H9 (cell line): ENCODE data around the gene RNF225. TPM values are rescaled to one million over a fixed set of nuclear protein-coding genes. Genes with fewer than 3 reads are reported as not detected.
A peak's percentile ranks its signal among the peaks of the same experiment; 100 is the strongest.

Experiments
- DNase-seq: peaks from one replicate; pipeline ENCODE4 v3.0.0-alpha.2; 2017
- H2AFZ ChIP-seq: one replicate; pipeline ENCODE4 v1.6.1; 2013; ENCODE audit warnings: mild to moderate bottlenecking, low read length, control low read depth, moderate library complexity
- H2AK5ac ChIP-seq: 2 replicates; pipeline ENCODE4 v1.6.1; 2013; ENCODE audit warnings: low read length, control low read depth, mixed read lengths; ENCODE audit not compliant: insufficient read length
- H2BK120ac ChIP-seq: one replicate; pipeline ENCODE4 v1.6.1; 2013; ENCODE audit warnings: low read depth, mild to moderate bottlenecking, low read length, control low read depth, inconsistent platforms; ENCODE audit not compliant: poor library complexity, severe bottlenecking
- H2BK12ac ChIP-seq: 2 replicates; pipeline ENCODE4 v1.6.1; 2013; ENCODE audit warnings: low read length, control low read depth, mixed read lengths, low read depth; ENCODE audit not compliant: insufficient read length
- H2BK15ac ChIP-seq: 2 replicates; pipeline ENCODE4 v1.6.1; 2013; ENCODE audit warnings: low read depth, low read length, control low read depth
- H2BK20ac ChIP-seq: one replicate; pipeline ENCODE4 v1.6.1; 2013; ENCODE audit warnings: low read depth, mild to moderate bottlenecking, low read length, control low read depth, inconsistent platforms; ENCODE audit not compliant: poor library complexity, severe bottlenecking
- H2BK5ac ChIP-seq: 2 replicates; pipeline ENCODE4 v1.6.1; 2013; ENCODE audit warnings: low read length, control low read depth, mixed read lengths; ENCODE audit not compliant: insufficient read length
- H3K14ac ChIP-seq: 2 replicates; pipeline ENCODE4 v1.6.1; 2013; ENCODE audit warnings: low read length, control low read depth; ENCODE audit not compliant: insufficient read depth
- H3K18ac ChIP-seq: 2 replicates; pipeline ENCODE4 v1.6.1; 2013; ENCODE audit warnings: low read depth, mild to moderate bottlenecking, mixed read lengths, low read length, control low read depth; ENCODE audit not compliant: insufficient read length
- H3K23ac ChIP-seq: 2 replicates; pipeline ENCODE4 v1.6.1; 2013; ENCODE audit warnings: low read length, control low read depth, mixed read lengths, low read depth; ENCODE audit not compliant: insufficient read length
- H3K23me2 ChIP-seq: 2 replicates; pipeline ENCODE4 v1.6.1; 2013; ENCODE audit warnings: low read depth, mild to moderate bottlenecking, mixed read lengths, low read length, control low read depth; ENCODE audit not compliant: insufficient read length, poor library complexity, severe bottlenecking
- H3K27ac ChIP-seq: 2 replicates; pipeline ENCODE4 v1.5.1; 2013; ENCODE audit warnings: low read length, control low read depth, mixed read lengths, low read depth; ENCODE audit not compliant: insufficient read length
- H3K27me3 ChIP-seq: 2 replicates; pipeline ENCODE4 v1.6.1; 2013; ENCODE audit warnings: low read length, control low read depth, inconsistent platforms; ENCODE audit not compliant: insufficient read depth
- H3K4ac ChIP-seq: 2 replicates; pipeline ENCODE4 v1.6.1; 2013; ENCODE audit warnings: low read depth, mild to moderate bottlenecking, control low read depth, inconsistent platforms, low read length, moderate library complexity
- H3K4me1 ChIP-seq: 2 replicates; pipeline ENCODE4 v1.6.1; 2013; ENCODE audit warnings: low read length, control low read depth, inconsistent platforms; ENCODE audit not compliant: insufficient read depth
- H3K4me2 ChIP-seq: 2 replicates; pipeline ENCODE4 v1.6.1; 2013; ENCODE audit warnings: low read length, control low read depth, mixed read lengths; ENCODE audit not compliant: insufficient read length, insufficient read depth
- H3K56ac ChIP-seq: 2 replicates; pipeline ENCODE4 v1.6.1; 2013; ENCODE audit warnings: low read depth, mild to moderate bottlenecking, mixed read lengths, low read length, control low read depth; ENCODE audit not compliant: insufficient read length
- H3K79me1 ChIP-seq: 2 replicates; pipeline ENCODE4 v1.6.1; 2013; ENCODE audit warnings: low read depth, mild to moderate bottlenecking, moderate library complexity, low read length, control low read depth, inconsistent platforms; ENCODE audit not compliant: insufficient read depth, poor library complexity, severe bottlenecking
- H3K79me2 ChIP-seq: 2 replicates; pipeline ENCODE4 v1.6.1; 2013; ENCODE audit warnings: low read length, control low read depth, inconsistent platforms; ENCODE audit not compliant: insufficient read depth
- H3K9ac ChIP-seq: 2 replicates; pipeline ENCODE4 v1.6.1; 2013; ENCODE audit warnings: low read length, control low read depth, mixed read lengths; ENCODE audit not compliant: insufficient read length; ENCODE audit errors: extremely low read depth
- H3K9me3 ChIP-seq: one replicate; pipeline ENCODE4 v1.6.1; 2013; ENCODE audit warnings: low read depth, low read length, inconsistent platforms; ENCODE audit not compliant: control insufficient read depth
- H3T11ph ChIP-seq: one replicate; pipeline ENCODE4 v1.6.1; 2013; ENCODE audit warnings: mild to moderate bottlenecking, low read length, control low read depth, inconsistent platforms
- H4K20me1 ChIP-seq: one replicate; pipeline ENCODE4 v1.6.1; 2013; ENCODE audit not compliant: control insufficient read depth, insufficient read length, insufficient read depth
- H4K5ac ChIP-seq: 2 replicates; pipeline ENCODE4 v1.6.1; 2013; ENCODE audit warnings: low read depth, mild to moderate bottlenecking, mixed read lengths, low read length, control low read depth; ENCODE audit not compliant: insufficient read length
- H4K8ac ChIP-seq: replicated peaks from 2 replicates; pipeline ENCODE4 v1.6.1; 2013; ENCODE audit warnings: low read length, control low read depth, mixed read lengths, low read depth; ENCODE audit not compliant: insufficient read length
- H4K91ac ChIP-seq: 2 replicates; pipeline ENCODE4 v1.6.1; 2013; ENCODE audit warnings: low read depth, mild to moderate bottlenecking, moderate library complexity, mixed read lengths, low read length, control low read depth; ENCODE audit not compliant: insufficient read length
- H3K27ac Mint-ChIP-seq, 3 experiments: 2 replicates in 2 of 3; 3 replicates in 1 of 3; pipeline ENCODE4 v1.8.0; 2020 to 2021; ENCODE audit warnings: mixed read lengths in 3 of 3, mild to moderate bottlenecking in 1 of 3, moderate library complexity in 1 of 3
- H3K27me3 Mint-ChIP-seq: 2 replicates; pipeline ENCODE4 v1.8.0; 2021; ENCODE audit warnings: low read depth, mild to moderate bottlenecking, moderate library complexity, mixed read lengths
- H3K36me3 Mint-ChIP-seq, 3 experiments: 2 replicates in 2 of 3; 3 replicates in 1 of 3; pipeline ENCODE4 v1.8.0; 2020 to 2021; ENCODE audit warnings: low read depth in 3 of 3, mixed read lengths in 3 of 3; ENCODE audit not compliant: insufficient read depth in 1 of 3
- H3K4me1 Mint-ChIP-seq, 2 experiments: 2 replicates each; pipeline ENCODE4 v1.8.0; 2020; ENCODE audit warnings: mixed read lengths in 2 of 2
- H3K4me3 Mint-ChIP-seq, 2 experiments: 2 replicates in 1 of 2; 3 replicates in 1 of 2; pipeline ENCODE4 v1.8.0; 2020 to 2021; ENCODE audit warnings: mild to moderate bottlenecking in 2 of 2, mixed read lengths in 2 of 2, moderate library complexity in 1 of 2
- H3K9me3 Mint-ChIP-seq, 2 experiments: 2 replicates in 1 of 2; 3 replicates in 1 of 2; pipeline ENCODE4 v1.8.0; 2020; ENCODE audit warnings: mild to moderate bottlenecking in 2 of 2, mixed read lengths in 2 of 2, moderate library complexity in 1 of 2
- CTCF ChIP-seq: fragments of 200-600 bp; sonication (generic); conservative IDR thresholded peaks from 3 replicates; pipeline ENCODE4 v1.8.0; 2021; ENCODE audit warnings: antibody characterized with exemption, mild to moderate bottlenecking
- WGBS: extraction: QIAGEN DNeasy Blood & Tissue Kit; methylation state at CpG from one replicate; pipeline ENCODE4 v1.1.7; 2013; ENCODE audit warnings: missing lambda C conversion rate, low lambda C conversion rate, mixed read lengths; ENCODE audit not compliant: insufficient read length; ENCODE audit errors: extremely low coverage; 5-methylcytosine and 5-hydroxymethylcytosine counted together
- total RNA-seq: library from RNA; stranded (reverse); gene quantifications from 2 replicates; pipeline ENCODE4 v1.2.1, GENCODE V29; 2021

Gene RNF225
- total RNA-seq, 1 experiment from 2014 or later: 2.1 TPM

DNA sequence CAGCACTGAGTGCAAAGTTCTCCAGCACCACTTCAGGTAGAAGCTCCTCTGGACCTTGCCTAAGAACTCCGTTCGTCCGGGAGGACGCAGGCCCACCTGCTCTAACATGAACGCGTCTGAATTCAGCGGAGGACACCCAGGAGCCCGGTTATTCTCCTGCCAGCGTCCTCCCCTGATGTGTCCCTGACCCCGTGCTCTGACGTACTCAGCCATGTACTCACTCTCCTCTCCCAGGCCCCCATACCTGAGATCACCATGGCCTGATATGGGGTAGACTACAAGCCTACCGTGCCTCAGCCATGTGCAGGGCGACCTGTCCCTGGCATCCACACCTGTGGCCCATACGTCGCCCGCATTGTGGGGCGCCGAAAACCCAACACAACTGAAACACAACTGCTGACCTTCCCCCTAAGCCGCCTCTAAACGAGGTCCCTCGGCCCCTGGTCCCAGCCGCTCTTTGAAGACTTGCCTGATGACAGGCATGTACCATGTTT lies 12.2 kb downstream of the RNF225 start:
- peaks cover 5% of the 10 kb centered on the region; the same call in 1 of the 2 replicates for H3K4me1 ChIP-seq
- H2BK12ac ChIP-seq: no peak overlapping the region
- no peaks in the 10 kb centered on the region for H3K79me2 ChIP-seq
- Mint-ChIP-seq H3K27me3 (peaks cover 13% of the 10 kb centered on the region), H3K36me3 (peaks cover 8 to 11% (median 9%) of the 10 kb centered on the region in 3 experiments; a peak in 6 of 7 replicates), H3K27ac (peak overlapping the region in 1 of 3 experiments; percentile 94; a peak in 3 of 7 replicates), H3K9me3 (peaks cover 10 to 13% of the 10 kb centered on the region in 2 experiments; a peak in 4 of 5 replicates), H3K4me3 (peak overlapping the region; percentile 87 to 94), H3K4me1 (peaks cover 19 to 23% of the 10 kb centered on the region in 2 experiments)
- H4K20me1 ChIP-seq: peaks cover 3% of the 10 kb centered on the region
- no peak overlapping the region for H3K23ac ChIP-seq
- H3K79me1 ChIP-seq: no peaks in the 10 kb centered on the region
- no peak overlapping the region for H3K4ac ChIP-seq
- H3K27ac ChIP-seq: no peak overlapping the region
- H3K14ac ChIP-seq: peak overlapping the region; percentile 75
- no peak overlapping the region for H2AFZ ChIP-seq
- H3K23me2 ChIP-seq: peaks cover 15% of the 10 kb centered on the region
- no peak overlapping the region for H2AK5ac ChIP-seq
- peak overlapping the region; percentile 52 for H3K18ac ChIP-seq
- no peak for TF ChIP-seq CTCF
- H2BK15ac ChIP-seq: no peak overlapping the region
- no peak overlapping the region for H4K8ac ChIP-seq
- no peaks in the 10 kb centered on the region; the same call in 1 of the 2 replicates for H3K27me3 ChIP-seq
- H2BK120ac ChIP-seq: no peak overlapping the region
- DNase-seq: peak; percentile 46
- no peak overlapping the region for H4K5ac ChIP-seq
- peak overlapping the region; percentile 84 for H3K9ac ChIP-seq
- H3K4me2 ChIP-seq: peak overlapping the region; percentile 87
- no peak overlapping the region for H2BK5ac ChIP-seq
- no peak overlapping the region for H2BK20ac ChIP-seq
- no peak overlapping the region for H3T11ph ChIP-seq
- no peak overlapping the region for H3K56ac ChIP-seq
- H4K91ac ChIP-seq: no peak overlapping the region
- H3K9me3 ChIP-seq: no peaks in the 10 kb centered on the region
- no CpG with 5 or more reads among the region's 22 CpGs for WGBS
